C1 segment of cervical spinal cord (tissue), 14 donors: ENCODE results near the gene ARHGEF7.
"Not testable (repeated sequence)": the region's sequence is repeated elsewhere in the genome, so short reads cannot be mapped to it uniquely, and the experiment has no call there.

Source experiments
- DNase-seq, 14 donors: peaks; one replicate each; lab custom pipeline; 2025; lab: John Stamatoyannopoulos, UW

ARHGEF7 gene

GRCh38 chr13:111194651-111195050, 79.5 kb downstream of the ARHGEF7 start:
- DNase-seq, result not testable (repeated sequence)

- DNase-seq, result not testable (repeated sequence)
Observed at GRCh38 chr13:111198732-111199378, 83.7 kb downstream of the ARHGEF7 start.

- peak in 1 of 14 donors; percentile 25 for DNase-seq
Observed at GRCh38 chr13:111201304-111201940, 86.3 kb downstream of the ARHGEF7 start.

GRCh38 chr13:111202156-111202621, 87.1 kb downstream of the ARHGEF7 start:
- peak in 1 of 14 donors; percentile 84 for DNase-seq

- DNase-seq, result peak in 1 of 14 donors; percentile 56
Observed at GRCh38 chr13:111202745-111203144, 87.6 kb downstream of the ARHGEF7 start.

- DNase-seq, result peak in 1 of 14 donors; percentile 59
Observed at GRCh38 chr13:111203736-111204389, 88.8 kb downstream of the ARHGEF7 start.

GRCh38 chr13:111204438-111205177, 89.5 kb downstream of the ARHGEF7 start:
- DNase-seq, result peak in 2 of 14 donors; percentile 29 to 52

- no peak for DNase-seq
Observed at GRCh38 chr13:111206148-111206547, 91.0 kb downstream of the ARHGEF7 start.

- peak in 8 of 14 donors; percentile 24 to 47 (median 38) for DNase-seq
Observed at GRCh38 chr13:111209613-111210012, 94.5 kb downstream of the ARHGEF7 start.

- DNase-seq, result no peak
Observed at GRCh38 chr13:111210091-111210490, 95.0 kb downstream of the ARHGEF7 start.

- DNase-seq, result peak in 5 of 14 donors; percentile 21 to 54 (median 31)
Observed at GRCh38 chr13:111210544-111211469, 95.7 kb downstream of the ARHGEF7 start.

- DNase-seq, result no peak
Observed at GRCh38 chr13:111211789-111212516, 96.8 kb downstream of the ARHGEF7 start.

GRCh38 chr13:111212517-111212873, 97.4 kb downstream of the ARHGEF7 start:
- DNase-seq, result no peak

- no peak for DNase-seq
Observed at GRCh38 chr13:111213964-111214726, 99.0 kb downstream of the ARHGEF7 start.

- DNase-seq, result peak in 1 of 14 donors; percentile 55
Observed at GRCh38 chr13:111215081-111216047, 100.3 kb downstream of the ARHGEF7 start.

GRCh38 chr13:111216166-111216960, 101.3 kb downstream of the ARHGEF7 start:
- DNase-seq, result peak in 3 of 14 donors; percentile 24 to 49 (median 32)

- peak in 1 of 14 donors; percentile 23 for DNase-seq
Observed at GRCh38 chr13:111217641-111218040, 102.5 kb downstream of the ARHGEF7 start.
